Measurements from ENCODE around the gene TBX2. TPM values are rescaled to one million over a fixed set of nuclear protein-coding genes. Genes with fewer than 3 reads are reported as not detected.

TBX2 gene
- total and polyA plus RNA-seq, 9 of the 15 experiments (the other 6 are each of a cell fraction or from before 2014, with no cell fraction given), result 0.18 TPM; not detected in 8

- TF ChIP-seq ETS2 (tag; IDR thresholded peaks at IDR 0.05; ENCODE audit: borderline replicate concordance, poor library complexity, severe bottlenecking), result no peak
- TF ChIP-seq PCBP2 (IDR thresholded peaks at IDR 0.05; ENCODE audit: low read depth, low read length, poor library complexity, severe bottlenecking), result no peak
- TF ChIP-seq ZNF407 (IDR thresholded peaks at IDR 0.05; ENCODE audit: low read depth), result no peak
- TF ChIP-seq DMBX1 (CRISPR knock-in tag; IDR thresholded peaks at IDR 0.05; ENCODE audit: borderline replicate concordance), result no peak
- no peak for TF ChIP-seq CREBBP (IDR thresholded peaks at IDR 0.05; ENCODE audit: low read depth, low read length)
- TF ChIP-seq FOXK2 (conservative IDR thresholded peaks at IDR 0.05 in 1 of 2, IDR thresholded peaks at IDR 0.05 in 1 of 2; ENCODE audit: low read depth in 2 of 2), result no peak
- TF ChIP-seq NBN (IDR thresholded peaks at IDR 0.05; ENCODE audit: low read depth), result no peak
- peak; percentile 37 for TF ChIP-seq SP2 (IDR thresholded peaks at IDR 0.05; ENCODE audit: extremely low read depth, low read depth, low read length, poor library complexity, severe bottlenecking)
- no peak for TF ChIP-seq KLF1 (tag; IDR thresholded peaks at IDR 0.05)
- TF ChIP-seq USF2 (CRISPR knock-in tag; IDR thresholded peaks at IDR 0.05), result peak; percentile 48
- TF ChIP-seq HNRNPH1 (optimal IDR thresholded peaks at IDR 0.05; ENCODE audit: low read depth, low read length), result no peak
- TF ChIP-seq ZNF140 (CRISPR knock-in tag; IDR thresholded peaks at IDR 0.05), result no peak
- TF ChIP-seq SMC3 (conservative IDR thresholded peaks at IDR 0.05; ENCODE audit: insufficient read depth, low read depth, low read length), result no peak
- 0 out of 2 replicates have a peak, but pooled peaks have one; percentile 19 for TF ChIP-seq GABPA (tag; conservative IDR thresholded peaks at IDR 0.05; ENCODE audit: low read depth)
- peak; percentile 87 for TF ChIP-seq L3MBTL2 (IDR thresholded peaks at IDR 0.05)
- TF ChIP-seq ZNF175 (CRISPR knock-in tag; IDR thresholded peaks at IDR 0.05; ENCODE audit: low read depth), result no peak
- no peak for TF ChIP-seq ETV5 (CRISPR knock-in tag; IDR thresholded peaks at IDR 0.05; ENCODE audit: low read depth)
- TF ChIP-seq MXI1 (IDR thresholded peaks at IDR 0.05; ENCODE audit: low read depth, low read length), result no peak
- no peak for TF ChIP-seq SIRT6 (IDR thresholded peaks at IDR 0.05; ENCODE audit: low read depth, low read length)
Observed at GRCh38 chr17:61443475-61443882, 43.8 kb downstream of the TBX2 start (continued).
